ENCODE results near the gene ZNF540.

Gene ZNF540

DNA sequence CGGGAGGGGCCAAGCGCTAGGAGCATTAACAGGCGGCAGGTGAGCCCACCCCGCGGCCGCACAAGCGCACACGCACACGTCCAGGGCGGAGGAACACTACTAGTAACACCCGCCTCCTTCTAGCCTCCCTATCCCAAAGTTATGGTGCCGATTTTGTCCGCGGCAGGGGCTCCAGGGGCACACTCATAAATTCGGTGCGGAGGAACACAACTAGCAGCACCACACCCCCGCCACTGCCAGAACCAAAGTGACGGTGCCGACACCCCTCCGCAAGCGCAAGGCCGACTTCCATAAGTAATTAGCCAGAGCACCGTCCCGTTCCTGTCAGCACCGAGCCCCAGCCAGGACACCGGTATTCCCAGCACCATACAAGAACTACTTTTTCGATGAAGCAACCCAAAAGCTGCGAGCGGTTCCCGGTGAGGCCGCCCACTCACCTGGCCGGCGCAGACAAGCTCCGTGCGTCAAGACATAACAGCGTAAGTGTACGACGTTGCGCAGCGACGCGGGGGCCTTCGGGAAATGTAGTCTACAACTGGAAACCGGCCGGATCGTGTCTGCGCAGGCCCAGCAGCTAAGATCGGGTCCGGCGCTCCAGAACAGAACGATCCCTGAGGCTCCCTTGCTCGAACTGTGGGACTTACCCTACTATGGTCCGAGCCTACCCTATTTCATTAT lies at the start of gene ZNF540, which contains the start of gene ZNF571:
ZNF540 (plus strand) TSS at position 573 of the 678 bp plus-strand sequence. CDS start 3,572 bp downstream, outside the sequence.
ZNF571 (minus strand) TSS at position 489 of the 678 bp plus-strand sequence. CDS start 8,116 bp downstream, outside the sequence.
- Histone ChIP-seq H3K36me3 (peaks cover 11 to 29% (median 16%) of the 10 kb centered on the region in 11 experiments; a peak in 19 of 22 replicates), H3K4me1 (peaks cover 10 to 17% (median 15%) of the 10 kb centered on the region in 10 experiments; a peak in 19 of 20 replicates), H3K27ac (peak within 1 kb of the TSS; percentile 51 to 73 (median 61); a peak in 20 of 22 replicates), H3K9ac (peak within 1 kb of the TSS; percentile 65 to 84 (median 77)), H3K9me3 (replicated peaks in 1 of 11) (peaks cover 0 to 31% (median 21%) of the 10 kb centered on the region in 11 experiments; a peak in 19 of 22 replicates), H3K4me2 (peak within 1 kb of the TSS; percentile 76 to 94 (median 88)), H3K4me3 (peak within 1 kb of the TSS; percentile 66 to 87 (median 80)), H4K20me1 (no peaks in the 10 kb centered on the region), H3K27me3 (no peaks in the 10 kb centered on the region)
- TF ChIP-seq Cebpa-rat (IDR thresholded peaks at IDR 0.05): 0 out of 22 replicates have a peak, but pooled peaks of 1 of the 11 experiments have one; percentile 12

DNA sequence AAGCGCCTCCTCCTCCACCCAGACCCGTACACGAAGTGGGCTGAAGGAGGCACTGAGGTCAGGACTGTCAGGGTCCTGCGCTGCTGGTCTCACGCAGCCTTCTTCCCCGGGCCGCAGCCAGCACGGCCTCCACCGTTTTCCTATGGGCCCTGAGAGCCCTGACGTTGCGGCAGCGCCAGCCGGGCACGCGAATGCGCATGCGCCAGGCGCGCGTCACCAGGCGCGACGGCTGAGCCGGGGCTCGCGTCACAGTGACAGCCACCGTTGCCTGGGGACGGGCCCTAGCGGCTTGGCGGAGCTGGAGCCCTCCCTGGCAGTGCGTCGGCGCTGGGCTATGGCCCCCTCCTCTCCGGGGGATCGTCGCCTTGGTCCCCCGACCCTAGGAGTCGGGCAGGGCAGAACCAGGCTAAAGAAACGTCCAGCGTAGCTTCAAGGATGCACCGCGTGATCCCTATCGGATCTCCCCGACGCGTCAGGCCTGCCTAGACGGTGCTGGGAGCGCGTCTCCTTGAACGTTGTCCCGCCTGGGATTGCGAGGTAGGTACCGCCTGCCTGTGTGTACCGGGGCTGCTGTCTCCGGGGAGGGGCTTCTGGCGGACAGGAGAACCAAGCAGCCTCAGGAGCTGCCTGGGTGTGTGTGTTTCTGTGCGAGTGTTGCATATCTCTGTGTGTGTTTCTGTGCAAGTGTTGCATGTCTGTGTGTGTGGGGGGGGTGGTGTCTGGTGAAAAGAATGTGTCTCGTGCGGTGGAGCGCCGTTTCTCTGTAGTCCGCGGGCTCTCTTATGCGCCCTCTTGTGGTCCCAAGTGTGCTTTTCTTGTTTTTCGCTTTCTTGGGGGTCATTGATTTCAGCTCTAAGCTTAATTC lies 43.3 kb upstream of the ZNF540 start:
- peak overlapping the region in 5 of 10 experiments; percentile 8 to 44 (median 19); a peak in 4 of 20 replicates for H3K4me3 ChIP-seq
- H3K4me2 ChIP-seq: no peak overlapping the region
- peaks cover 0 to 64% (median 0%) of the 10 kb centered on the region in 11 experiments; a peak in 17 of 22 replicates for H3K9me3 ChIP-seq (replicated peaks in 1 of 11)
- H3K36me3 ChIP-seq: peaks cover 6 to 39% (median 15%) of the 10 kb centered on the region in 11 experiments; a peak in 15 of 22 replicates
- no peak overlapping the region for H3K27ac ChIP-seq
- no peak for TF ChIP-seq Cebpa-rat (IDR thresholded peaks at IDR 0.05)
- H3K4me1 ChIP-seq: no peaks in the 10 kb centered on the region
- H4K20me1 ChIP-seq: no peaks in the 10 kb centered on the region
- H3K27me3 ChIP-seq: no peaks in the 10 kb centered on the region
- no peak overlapping the region for H3K9ac ChIP-seq

DNA sequence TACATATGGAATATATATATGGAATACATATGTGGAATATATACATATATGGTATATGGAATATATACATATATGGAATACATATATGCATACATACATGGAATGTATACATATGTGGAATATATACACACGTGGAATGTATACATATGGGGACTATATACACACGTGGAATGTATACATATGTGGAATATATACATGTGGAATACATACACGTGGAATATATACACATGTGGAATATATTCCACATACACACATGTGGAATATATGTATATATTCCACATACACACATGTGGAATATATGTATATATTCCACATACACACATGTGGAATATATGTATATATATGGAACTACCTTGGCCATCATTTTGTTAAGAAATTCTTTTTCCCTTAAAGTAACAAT lies 31.2 kb upstream of the ZNF540 start:
- Histone ChIP-seq H3K9me3 (replicated peaks in 1 of 11) (no peaks in the 10 kb centered on the region; a peak in 6 of 22 replicates), H3K4me1 (no peaks in the 10 kb centered on the region), H4K20me1 (no peaks in the 10 kb centered on the region), H3K4me3 (no peak overlapping the region; a peak in 2 of 20 replicates), H3K36me3 (peaks cover 15 to 97% (median 91%) of the 10 kb centered on the region in 11 experiments; a peak in 21 of 22 replicates), H3K27ac (no peak overlapping the region), H3K27me3 (no peaks in the 10 kb centered on the region), H3K4me2 (no peak overlapping the region), H3K9ac (no peak overlapping the region)
- no peak for TF ChIP-seq Cebpa-rat (IDR thresholded peaks at IDR 0.05)

DNA sequence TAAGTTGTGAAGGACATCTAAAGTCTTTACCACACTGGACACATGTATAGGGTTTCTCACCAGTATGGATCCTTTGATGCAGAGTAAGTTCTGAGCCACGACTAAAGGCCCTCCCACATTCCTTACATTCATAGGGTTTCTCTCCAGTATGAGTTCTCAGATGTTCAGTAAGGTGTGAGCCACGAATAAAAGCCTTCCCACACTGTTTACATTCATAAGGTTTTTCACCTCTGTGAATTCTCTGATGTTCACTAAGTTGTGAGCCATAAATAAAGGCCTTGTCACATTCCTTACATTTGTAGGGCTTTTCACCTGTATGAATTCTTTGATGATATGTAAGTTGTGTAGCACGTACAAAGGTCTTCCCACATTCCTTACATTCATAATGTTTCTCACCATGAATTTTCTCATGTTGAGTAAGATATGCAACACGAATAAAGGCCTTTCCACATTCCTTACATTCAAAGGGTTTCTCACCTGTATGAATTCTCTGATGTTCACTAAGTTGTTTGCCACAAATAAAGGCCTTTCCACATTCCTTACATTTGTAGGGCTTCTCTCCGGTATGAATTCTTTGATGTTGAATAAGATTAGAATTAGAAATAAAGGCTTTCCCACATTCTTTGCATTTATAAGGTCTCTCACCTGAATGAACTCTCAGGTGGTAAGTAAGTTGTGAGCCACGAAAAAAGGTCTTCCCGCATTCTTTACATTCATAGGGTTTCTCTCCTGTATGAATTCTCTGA lies 29.9 kb upstream of the ZNF540 start:
- Histone ChIP-seq H3K9ac (no peak overlapping the region), H3K9me3 (replicated peaks in 1 of 11) (no peaks in the 10 kb centered on the region; a peak in 6 of 22 replicates), H3K27ac (no peak overlapping the region), H3K27me3 (no peaks in the 10 kb centered on the region), H3K4me3 (peak overlapping the region in 9 of 10 experiments; percentile 1 to 28 (median 9); a peak in 6 of 20 replicates), H3K4me1 (no peaks in the 10 kb centered on the region), H3K36me3 (peaks cover 2 to 97% (median 91%) of the 10 kb centered on the region in 11 experiments; a peak in 21 of 22 replicates), H4K20me1 (no peaks in the 10 kb centered on the region), H3K4me2 (no peak overlapping the region)
- no peak for TF ChIP-seq Cebpa-rat (IDR thresholded peaks at IDR 0.05)

DNA sequence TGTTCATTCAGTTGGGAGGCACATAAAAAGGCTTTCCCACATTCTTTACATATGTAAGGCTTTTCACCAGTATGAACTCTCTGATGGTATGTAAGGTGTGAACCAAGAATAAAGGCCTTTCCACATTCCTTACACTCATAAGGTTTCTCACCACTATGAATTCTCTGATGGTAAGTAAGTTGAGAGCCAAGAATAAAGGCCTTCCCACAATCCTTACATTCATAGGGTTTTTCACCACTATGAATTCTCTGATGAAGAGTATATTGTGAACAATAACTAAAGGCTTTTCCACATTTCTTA lies 29.4 kb upstream of the ZNF540 start:
- H4K20me1 ChIP-seq: no peaks in the 10 kb centered on the region

DNA sequence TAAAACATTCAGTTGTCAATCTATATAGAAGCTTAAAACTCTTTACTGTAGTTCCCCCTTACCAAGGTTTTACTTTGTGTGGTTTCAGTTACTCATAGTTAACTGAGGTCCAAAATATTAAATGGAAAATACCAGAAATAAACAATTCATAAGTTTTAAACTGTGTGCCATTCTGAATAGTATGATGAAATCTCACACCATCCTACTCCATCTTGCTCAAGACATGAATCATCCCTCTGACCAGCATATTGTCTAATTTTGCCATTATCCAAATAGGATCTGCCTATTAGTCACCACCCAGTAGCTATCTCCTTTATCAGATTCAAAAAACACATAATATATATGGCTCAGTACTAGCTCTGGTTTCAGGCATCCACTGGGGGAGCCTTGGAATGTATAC lies 22.5 kb upstream of the ZNF540 start:
- TF ChIP-seq Cebpa-rat (IDR thresholded peaks at IDR 0.05): no peak
- no peaks in the 10 kb centered on the region for H4K20me1 ChIP-seq

More for the DNA sequence above, 29.4 kb upstream of the ZNF540 start:
- TF ChIP-seq Cebpa-rat (IDR thresholded peaks at IDR 0.05): no peak
- Histone ChIP-seq H3K4me1 (no peaks in the 10 kb centered on the region), H3K9me3 (replicated peaks in 1 of 11) (no peaks in the 10 kb centered on the region; a peak in 6 of 22 replicates), H3K36me3 (peaks cover 0 to 100% (median 95%) of the 10 kb centered on the region in 11 experiments; a peak in 21 of 22 replicates), H3K4me3 (peak overlapping the region in 7 of 10 experiments; percentile 1 to 21 (median 9); a peak in 5 of 20 replicates), H3K27me3 (no peaks in the 10 kb centered on the region), H3K9ac (no peak overlapping the region), H3K4me2 (no peak overlapping the region), H3K27ac (no peak overlapping the region)

DNA sequence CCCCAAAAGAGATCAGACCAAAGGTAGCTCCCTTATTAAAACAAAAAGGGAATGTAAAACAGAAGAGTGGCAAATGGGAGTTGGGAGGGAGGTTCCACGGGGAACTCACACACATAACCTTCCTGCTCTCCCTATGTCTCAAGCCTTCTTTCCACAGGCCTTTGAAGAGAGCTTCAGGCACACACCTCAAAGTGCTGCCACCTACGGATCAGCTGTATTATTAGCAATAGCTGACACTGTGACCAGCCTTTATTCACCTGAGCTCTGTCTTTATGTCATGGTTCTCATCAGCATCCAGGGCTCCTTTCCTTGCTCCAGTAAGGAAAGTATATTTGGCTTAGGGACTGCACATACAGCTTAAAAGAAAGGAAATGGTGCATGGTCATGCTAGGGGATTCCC lies 11.3 kb upstream of the ZNF540 start:
- H3K27me3 ChIP-seq: no peaks in the 10 kb centered on the region
- no peak for TF ChIP-seq Cebpa-rat (IDR thresholded peaks at IDR 0.05)
- H3K4me1 ChIP-seq: no peaks in the 10 kb centered on the region
- H3K36me3 ChIP-seq: peaks cover 0 to 99% (median 94%) of the 10 kb centered on the region in 11 experiments; a peak in 21 of 22 replicates
- no peaks in the 10 kb centered on the region for H4K20me1 ChIP-seq
- H3K27ac ChIP-seq: no peak overlapping the region
- H3K4me3 ChIP-seq: 0 out of 20 replicates have a peak overlapping the region, but pooled peaks of 1 of the 10 experiments have one; percentile 4
- no peak overlapping the region for H3K9ac ChIP-seq
- H3K4me2 ChIP-seq: no peak overlapping the region
- no peaks in the 10 kb centered on the region; a peak in 11 of 22 replicates for H3K9me3 ChIP-seq (replicated peaks in 1 of 11)

More for the DNA sequence above, 22.5 kb upstream of the ZNF540 start:
- peaks cover 0 to 79% (median 55%) of the 10 kb centered on the region in 11 experiments for H3K36me3 ChIP-seq
- H3K9ac ChIP-seq: no peak overlapping the region
- no peak overlapping the region for H3K4me3 ChIP-seq
- no peak overlapping the region for H3K4me2 ChIP-seq
- H3K27ac ChIP-seq: no peak overlapping the region
- H3K4me1 ChIP-seq: no peaks in the 10 kb centered on the region
- no peaks in the 10 kb centered on the region; a peak in 6 of 22 replicates for H3K9me3 ChIP-seq (replicated peaks in 1 of 11)
- H3K27me3 ChIP-seq: no peaks in the 10 kb centered on the region

DNA sequence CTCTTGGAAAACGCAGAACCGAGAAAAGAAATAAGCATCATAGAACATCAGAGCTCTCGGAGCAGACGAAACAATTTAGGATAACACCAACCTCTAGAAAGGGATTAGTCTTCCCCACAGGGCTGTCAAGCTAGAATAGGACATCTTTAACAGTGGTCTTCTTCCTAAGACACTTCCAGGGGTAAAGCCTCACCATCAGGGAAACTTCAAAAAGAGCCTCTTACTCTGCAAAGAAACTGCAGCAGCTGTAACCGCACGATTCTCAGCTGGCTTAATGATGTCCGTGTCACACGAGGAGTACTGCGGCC lies 726 bp upstream of the ZNF540 start:
- Histone ChIP-seq H3K36me3 (peaks cover 11 to 31% (median 17%) of the 10 kb centered on the region in 11 experiments; a peak in 19 of 22 replicates), H3K9ac (peak overlapping the region; percentile 65 to 84 (median 77)), H4K20me1 (no peaks in the 10 kb centered on the region), H3K4me1 (peaks cover 10 to 17% (median 15%) of the 10 kb centered on the region in 10 experiments; a peak in 19 of 20 replicates), H3K4me2 (peak overlapping the region; percentile 76 to 94 (median 88)), H3K27ac (peak overlapping the region; percentile 51 to 73 (median 61); a peak in 20 of 22 replicates), H3K4me3 (peak overlapping the region; percentile 66 to 87 (median 80)), H3K9me3 (replicated peaks in 1 of 11) (peaks cover 0 to 32% (median 20%) of the 10 kb centered on the region in 11 experiments; a peak in 19 of 22 replicates), H3K27me3 (no peaks in the 10 kb centered on the region)
- TF ChIP-seq Cebpa-rat (IDR thresholded peaks at IDR 0.05): no peak
